Adrenal gland (tissue), 5 donors: ENCODE measurements around the gene RPP40.

Source experiments
- POLR2A ChIP-seq, 2 donors: fragments of 450-650 bp; IDR thresholded peaks; one replicate each; pipeline ENCODE4 v1.6.1; 2017; ENCODE audit warnings: antibody characterized with exemption in 2 of 2, mild to moderate bottlenecking in 2 of 2, moderate library complexity in 1 of 2
- TF ChIP-seq, protein P1 (sequence below), 6 experiments: fragments of 450-650 bp in 4 of 6; fragments of 200-600 bp in 2 of 6; sonication (generic) in 1 of 6; IDR thresholded peaks; 1 replicate in 5 of 6; 2 replicates in 1 of 6; pipeline versions ENCODE4 v1.5.1 to v1.8.0; 2016 to 2021; ENCODE audit warnings: antibody characterized with exemption in 6 of 6, mild to moderate bottlenecking in 2 of 6, moderate library complexity in 1 of 6
- donor health status: DM: no; HTN: no; CAD: no.

DNA sequence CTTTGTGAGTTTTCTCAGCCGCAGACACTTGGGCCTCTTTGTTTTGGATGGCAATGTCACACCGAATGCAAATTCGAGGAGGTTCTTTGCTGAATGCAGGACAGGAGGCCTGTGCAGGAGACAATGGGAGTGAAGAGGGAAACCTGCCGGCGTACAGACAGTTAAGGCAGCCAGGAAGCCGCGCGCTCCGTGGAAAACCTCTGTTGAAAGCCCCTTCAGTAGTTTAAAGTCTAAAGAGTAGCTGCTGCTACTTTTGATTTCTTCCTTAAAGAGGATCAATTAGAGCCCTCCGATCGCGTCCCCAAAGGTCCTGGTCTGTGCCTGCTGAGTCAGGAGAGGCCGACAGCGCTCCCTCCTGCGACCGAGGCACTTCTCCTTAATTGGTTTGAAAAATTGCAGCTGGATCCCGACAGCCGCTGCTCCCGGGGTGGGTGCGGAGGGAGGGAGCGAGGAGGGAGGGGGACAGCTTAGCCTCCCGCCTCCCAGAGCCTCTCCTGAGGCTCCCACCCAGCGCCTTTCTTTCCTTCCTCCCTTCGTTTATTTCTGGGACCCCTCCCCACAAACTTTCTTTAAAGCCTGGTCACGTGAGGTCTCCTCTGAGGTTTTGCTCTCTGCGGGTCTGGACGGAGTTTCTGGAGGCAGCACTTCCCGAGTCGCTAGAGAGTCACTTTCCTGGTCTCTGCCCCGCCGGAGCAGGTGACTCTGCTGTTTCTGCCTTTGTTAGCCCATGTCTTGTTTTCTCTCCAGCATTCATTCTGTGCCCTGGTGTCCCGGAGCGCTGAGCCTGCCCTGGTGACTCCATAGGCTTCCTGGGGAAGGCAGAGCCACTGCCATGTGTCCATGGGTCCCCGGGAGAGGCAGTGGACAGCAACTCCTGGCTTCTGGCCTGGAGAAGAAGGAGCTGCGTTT is 22.3 kb upstream of the RPP40 start:
- TF ChIP-seq, protein P1, sequence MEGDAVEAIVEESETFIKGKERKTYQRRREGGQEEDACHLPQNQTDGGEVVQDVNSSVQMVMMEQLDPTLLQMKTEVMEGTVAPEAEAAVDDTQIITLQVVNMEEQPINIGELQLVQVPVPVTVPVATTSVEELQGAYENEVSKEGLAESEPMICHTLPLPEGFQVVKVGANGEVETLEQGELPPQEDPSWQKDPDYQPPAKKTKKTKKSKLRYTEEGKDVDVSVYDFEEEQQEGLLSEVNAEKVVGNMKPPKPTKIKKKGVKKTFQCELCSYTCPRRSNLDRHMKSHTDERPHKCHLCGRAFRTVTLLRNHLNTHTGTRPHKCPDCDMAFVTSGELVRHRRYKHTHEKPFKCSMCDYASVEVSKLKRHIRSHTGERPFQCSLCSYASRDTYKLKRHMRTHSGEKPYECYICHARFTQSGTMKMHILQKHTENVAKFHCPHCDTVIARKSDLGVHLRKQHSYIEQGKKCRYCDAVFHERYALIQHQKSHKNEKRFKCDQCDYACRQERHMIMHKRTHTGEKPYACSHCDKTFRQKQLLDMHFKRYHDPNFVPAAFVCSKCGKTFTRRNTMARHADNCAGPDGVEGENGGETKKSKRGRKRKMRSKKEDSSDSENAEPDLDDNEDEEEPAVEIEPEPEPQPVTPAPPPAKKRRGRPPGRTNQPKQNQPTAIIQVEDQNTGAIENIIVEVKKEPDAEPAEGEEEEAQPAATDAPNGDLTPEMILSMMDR (IDR thresholded peaks at IDR 0.05): peak in 2 of 6 experiments; percentile 13 to 23
- peak in 1 of 2 donors; percentile 62 for TF ChIP-seq POLR2A (IDR thresholded peaks at IDR 0.05)
